HEK293T (cell line): ENCODE measurements around the gene CPHXL2.

Experiments
- ARNT ChIP-seq: fragments of 450-650 bp; IDR thresholded peaks from 2 replicates; pipeline ENCODE4 v1.6.1; 2017; ENCODE audit warnings: mild to moderate bottlenecking
- BHLHE40 ChIP-seq: fragments of 450-650 bp; IDR thresholded peaks from 2 replicates; pipeline ENCODE4 v1.6.1; 2016; ENCODE audit warnings: mild to moderate bottlenecking, moderate library complexity, borderline replicate concordance
- FOXA1 ChIP-seq: fragments of 450-650 bp; IDR thresholded peaks from 2 replicates; pipeline ENCODE4 v1.6.1; 2016; ENCODE audit warnings: mild to moderate bottlenecking
- FOXM1 ChIP-seq: fragments of 450-650 bp; IDR thresholded peaks from 2 replicates; pipeline ENCODE4 v1.6.1; 2017; ENCODE audit warnings: mild to moderate bottlenecking, borderline replicate concordance
- HDGF ChIP-seq: fragments of 450-650 bp; IDR thresholded peaks from 2 replicates; pipeline ENCODE4 v1.6.1; 2017; ENCODE audit warnings: antibody characterized with exemption, borderline replicate concordance
- SP1 ChIP-seq: fragments of 450-650 bp; IDR thresholded peaks from 2 replicates; pipeline ENCODE4 v1.6.1; 2017
- SUZ12 ChIP-seq: fragments of 450-650 bp; IDR thresholded peaks from 2 replicates; pipeline ENCODE4 v1.6.1; 2016; ENCODE audit warnings: mild to moderate bottlenecking
- TARDBP ChIP-seq: fragments of 450-650 bp; IDR thresholded peaks from 2 replicates; pipeline ENCODE4 v1.6.1; 2016

- no peak for TF ChIP-seq BHLHE40
- no peak for TF ChIP-seq HDGF
- TF ChIP-seq ARNT: no peak
- no peak for TF ChIP-seq FOXM1
- no peak for TF ChIP-seq SUZ12
- no peak for TF ChIP-seq FOXA1
- TF ChIP-seq SP1: no peak
- TF ChIP-seq TARDBP: no peak
Measured at GRCh38 chr16:75714661-75715060, 37.9 kb upstream of the CPHXL2 start.
